ENCODE measurements around the gene MAL.
A peak's percentile ranks its signal among the peaks of the same experiment; 100 is the strongest.

Gene MAL
- long read RNA-seq, donor 1, transcript MAL-201 (4 exons, 1,112 nt), result major isoform, 62 of 82 reads
- long read RNA-seq, donor 1, partial matches to known transcripts, result 20 of 82 reads
- long read RNA-seq, donor 1, other reads (novel, unspliced or antisense), result 0 of 82 reads
- long read RNA-seq, donor 2, transcript MAL-201 (4 exons, 1,112 nt), result major isoform, 48 of 62 reads
- long read RNA-seq, donor 2, partial matches to known transcripts, result 14 of 62 reads
- long read RNA-seq, donor 2, other reads (novel, unspliced or antisense), result 0 of 62 reads
- long read RNA-seq, donor 3, transcript MAL-201 (4 exons, 1,112 nt), result major isoform, 60 of 76 reads
- long read RNA-seq, donor 3, partial matches to known transcripts, result 16 of 76 reads
- long read RNA-seq, donor 3, other reads (novel, unspliced or antisense), result 0 of 76 reads
- long read RNA-seq, donor 4, transcript MAL-201 (4 exons, 1,112 nt), result major isoform, 73 of 111 reads
- long read RNA-seq, donor 4, partial matches to known transcripts, result 37 of 111 reads
- long read RNA-seq, donor 4, other reads (novel, unspliced or antisense), result 0 of 111 reads
- long read RNA-seq, donor 5, transcript MAL-201 (4 exons, 1,112 nt), result major isoform, 114 of 395 reads
- long read RNA-seq, donor 5, partial matches to known transcripts, result 281 of 395 reads
- long read RNA-seq, donor 5, other reads (novel, unspliced or antisense), result 0 of 395 reads
- long read RNA-seq, donor 6, transcript MAL-201 (4 exons, 1,112 nt), result major isoform, 94 of 356 reads
- long read RNA-seq, donor 6, partial matches to known transcripts, result 258 of 356 reads
- long read RNA-seq, donor 6, other reads (novel, unspliced or antisense), result 0 of 356 reads
- long read RNA-seq, donor 7, transcript MAL-201 (4 exons, 1,112 nt), result major isoform, 105 of 168 reads
- long read RNA-seq, donor 7, partial matches to known transcripts, result 62 of 168 reads
- long read RNA-seq, donor 7, other reads (novel, unspliced or antisense), result 0 of 168 reads
- long read RNA-seq, donor 8, transcript MAL-201 (4 exons, 1,112 nt), result major isoform, 69 of 98 reads
- long read RNA-seq, donor 8, partial matches to known transcripts, result 26 of 98 reads
- long read RNA-seq, donor 8, other reads (novel, unspliced or antisense), result 0 of 98 reads

- peak; percentile 84 for DNase-seq
Measured at GRCh38 chr2:95025406-95026319, at the start of gene MAL. Gene MAL (plus strand): TSS chr2:95025708. CDS start chr2:95025793, 85 bp downstream.

- no peak for DNase-seq
Measured at GRCh38 chr2:94977826-94978225, 47.7 kb upstream of the MAL start.

GRCh38 chr2:94978917-94979316 lies 46.6 kb upstream of the MAL start:
- no peak for DNase-seq

GRCh38 chr2:94979406-94980375 lies 45.8 kb upstream of the MAL start:
- no peak for DNase-seq

- no peak for DNase-seq
Measured at GRCh38 chr2:94980406-94980805, 45.1 kb upstream of the MAL start.

GRCh38 chr2:94982156-94982555 lies 43.4 kb upstream of the MAL start:
- no peak for DNase-seq

GRCh38 chr2:94982675-94983074 lies 42.8 kb upstream of the MAL start:
- DNase-seq, result no peak

- DNase-seq, result no peak
Measured at GRCh38 chr2:94984964-94985575, 40.4 kb upstream of the MAL start.

- DNase-seq, result no peak
Measured at GRCh38 chr2:94985636-94986035, 39.9 kb upstream of the MAL start.

GRCh38 chr2:94986392-94986963 lies 39.0 kb upstream of the MAL start:
- no peak for DNase-seq

GRCh38 chr2:94987074-94988020 lies 38.2 kb upstream of the MAL start:
- DNase-seq, result no peak

- DNase-seq, result no peak
Measured at GRCh38 chr2:94990956-94991355, 34.6 kb upstream of the MAL start.

- DNase-seq, result no peak
Measured at GRCh38 chr2:94992360-94992759, 33.1 kb upstream of the MAL start.

GRCh38 chr2:94993176-94994062 lies 32.1 kb upstream of the MAL start:
- no peak for DNase-seq

GRCh38 chr2:94994063-94994913 lies 31.2 kb upstream of the MAL start:
- no peak for DNase-seq

- DNase-seq, result no peak
Measured at GRCh38 chr2:94994914-94995552, 30.5 kb upstream of the MAL start.

All from right kidney (tissue), 9 donors.